HG02588 (cell line): ENCODE measurements around the gene NOSIP.

Experiments
- ATAC-seq: cut with Tn5 transposase; IDR thresholded peaks from one replicate; pipeline ENCODE4 v1.9.1; 2021; ENCODE audit warnings: mild to moderate bottlenecking, moderate library complexity; ENCODE audit not compliant: unreplicated experiment

Gene NOSIP

GRCh38 chr19:49512970-49513745, 67.2 kb downstream of the NOSIP start:
- ATAC-seq: no peak

GRCh38 chr19:49507803-49508494, 72.4 kb downstream of the NOSIP start:
- ATAC-seq: no peak

- ATAC-seq: no peak
Measured at GRCh38 chr19:49506575-49507105, 73.7 kb downstream of the NOSIP start.
